DMS79 treated with DMSO at 0.1 percent for 48 hours (cell line): ENCODE data around the gene PSTPIP1.

Experiments
- DNase-seq: peaks from one replicate; lab custom pipeline; 2025; lab: John Stamatoyannopoulos, UW

Gene PSTPIP1

DNA sequence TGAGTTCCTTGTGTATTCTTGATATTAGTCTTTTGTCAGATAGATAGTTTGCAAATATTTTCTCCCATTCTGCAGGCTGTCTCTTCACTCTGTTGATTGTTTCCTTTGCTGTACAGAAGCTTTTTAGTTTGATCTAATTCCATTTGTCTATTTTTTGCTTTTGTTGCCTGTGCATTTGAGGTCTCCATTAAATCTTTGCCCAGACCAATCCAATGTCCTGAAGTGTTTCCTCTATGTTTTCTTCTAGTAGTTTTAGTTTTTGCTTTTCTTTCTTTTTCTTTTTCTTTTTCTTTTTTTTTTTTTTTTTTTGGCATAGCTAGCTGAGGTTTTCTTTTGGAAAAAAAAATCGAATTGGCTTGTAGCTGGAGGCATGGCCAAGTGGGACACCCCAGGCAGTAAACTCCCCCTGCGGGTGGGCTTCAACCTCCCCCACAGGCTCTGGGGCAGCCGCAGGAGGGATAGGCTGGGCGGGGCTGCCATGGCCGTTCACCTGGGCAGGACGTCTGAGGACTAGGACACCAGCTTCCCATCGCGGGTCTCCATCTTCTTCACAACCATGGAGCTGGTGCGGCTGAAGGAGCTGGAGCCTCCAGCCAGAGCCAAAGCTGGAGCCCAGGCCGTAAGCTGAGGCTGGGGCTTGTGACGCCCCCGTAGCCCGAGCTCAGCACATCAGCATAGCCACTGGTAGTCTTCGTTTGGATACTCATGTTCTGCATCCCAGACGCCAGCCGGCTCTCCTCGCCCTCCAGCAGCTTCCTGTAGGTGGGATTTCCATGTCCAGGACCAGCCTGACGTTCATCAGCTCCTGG, 16.2 kb upstream of the PSTPIP1 start:
- no peak for DNase-seq

DNA sequence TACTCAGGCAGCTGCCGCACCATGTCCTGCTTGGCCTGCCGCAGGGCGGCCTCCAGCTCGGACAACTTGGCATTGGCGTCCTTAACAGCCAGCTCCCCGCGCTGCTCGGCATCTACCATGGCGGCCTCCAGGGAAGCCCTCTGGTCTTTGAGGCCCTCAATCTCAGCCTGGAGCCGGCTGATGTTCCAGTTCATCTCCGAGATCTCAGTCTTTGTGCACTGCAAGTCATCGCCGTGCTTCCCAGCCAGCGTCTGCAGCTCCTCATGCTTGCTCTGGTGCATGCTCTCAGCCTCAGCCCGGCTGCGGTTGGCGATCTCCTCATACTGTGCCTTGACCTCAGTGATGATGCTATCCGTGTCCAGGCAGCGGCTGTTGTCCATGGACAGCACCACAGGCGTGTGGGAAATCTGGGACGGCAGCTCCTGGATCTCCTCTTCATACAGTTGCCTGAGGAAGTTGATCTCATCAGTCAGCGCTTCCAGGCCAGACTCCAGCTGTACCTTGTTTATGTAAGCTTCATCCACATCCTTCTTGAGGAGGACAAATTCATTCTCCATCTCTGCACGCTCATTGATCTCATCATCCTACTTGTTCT, 15.5 kb upstream of the PSTPIP1 start:
- no peak for DNase-seq

DNA sequence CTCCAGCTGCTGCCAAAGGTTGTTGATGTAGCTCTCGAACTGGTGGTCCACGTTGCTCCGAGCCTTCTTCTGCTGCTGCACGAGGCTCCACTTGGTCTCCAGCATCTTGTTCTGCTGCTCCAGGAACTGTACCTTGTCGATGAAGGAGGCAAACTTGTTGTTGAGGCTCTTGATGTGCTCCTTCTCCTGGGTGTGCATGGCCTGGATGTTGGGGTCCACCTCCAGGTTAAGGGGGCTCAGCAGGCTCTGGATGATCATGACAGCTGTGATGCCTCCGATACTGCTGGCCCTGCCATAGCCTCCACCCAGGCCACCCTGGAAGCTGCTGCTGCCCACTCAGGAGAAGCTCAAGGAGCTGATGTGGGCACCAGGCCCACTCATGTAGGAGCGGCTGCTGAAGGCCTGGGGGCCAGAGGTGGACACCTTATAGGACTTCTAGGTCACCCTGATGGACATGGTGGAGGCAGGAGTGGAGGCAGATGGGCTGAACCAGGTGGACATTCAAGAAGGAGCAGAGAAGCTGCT, 14.9 kb upstream of the PSTPIP1 start:
- no peak for DNase-seq

DNA sequence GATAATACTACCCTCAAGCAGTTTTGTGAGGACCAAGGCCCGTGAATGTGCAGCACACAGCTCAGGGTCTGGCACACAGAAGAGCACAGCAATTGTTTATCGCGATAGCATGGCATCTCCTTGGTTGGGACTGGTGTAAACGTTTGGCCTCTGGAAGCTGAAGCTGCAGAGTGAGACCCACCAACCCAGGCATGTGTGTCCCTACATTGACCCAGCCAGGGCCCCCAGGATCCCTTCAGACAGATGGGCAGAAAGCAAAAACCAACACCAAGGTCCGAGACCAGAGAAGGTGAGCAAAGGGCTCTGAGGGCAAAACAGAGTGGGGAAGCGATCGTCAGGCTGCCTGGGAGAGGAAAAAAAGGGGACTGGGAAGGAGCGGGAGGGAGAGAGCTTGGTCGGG, 12.6 kb upstream of the PSTPIP1 start:
- DNase-seq: no peak

DNA sequence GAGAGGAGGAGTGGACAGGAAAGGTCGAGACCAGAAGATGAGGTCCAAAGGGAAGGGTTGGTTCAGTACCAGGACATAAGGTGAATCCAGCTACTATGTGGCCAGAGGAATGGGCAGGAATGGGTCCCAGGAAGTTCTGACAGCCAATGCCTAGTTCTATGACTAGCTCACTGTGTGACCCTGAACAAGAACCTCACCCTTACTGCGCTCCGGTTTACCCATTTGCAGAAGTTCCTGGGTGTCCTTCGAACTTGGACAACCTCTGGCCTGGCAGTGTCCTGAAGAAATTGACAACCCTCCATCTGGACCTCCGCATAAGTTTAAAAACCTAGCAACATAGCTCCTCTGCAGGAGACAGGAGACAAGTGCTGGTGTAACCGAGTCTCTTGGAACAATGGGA, 12.2 kb upstream of the PSTPIP1 start:
- DNase-seq: no peak

DNA sequence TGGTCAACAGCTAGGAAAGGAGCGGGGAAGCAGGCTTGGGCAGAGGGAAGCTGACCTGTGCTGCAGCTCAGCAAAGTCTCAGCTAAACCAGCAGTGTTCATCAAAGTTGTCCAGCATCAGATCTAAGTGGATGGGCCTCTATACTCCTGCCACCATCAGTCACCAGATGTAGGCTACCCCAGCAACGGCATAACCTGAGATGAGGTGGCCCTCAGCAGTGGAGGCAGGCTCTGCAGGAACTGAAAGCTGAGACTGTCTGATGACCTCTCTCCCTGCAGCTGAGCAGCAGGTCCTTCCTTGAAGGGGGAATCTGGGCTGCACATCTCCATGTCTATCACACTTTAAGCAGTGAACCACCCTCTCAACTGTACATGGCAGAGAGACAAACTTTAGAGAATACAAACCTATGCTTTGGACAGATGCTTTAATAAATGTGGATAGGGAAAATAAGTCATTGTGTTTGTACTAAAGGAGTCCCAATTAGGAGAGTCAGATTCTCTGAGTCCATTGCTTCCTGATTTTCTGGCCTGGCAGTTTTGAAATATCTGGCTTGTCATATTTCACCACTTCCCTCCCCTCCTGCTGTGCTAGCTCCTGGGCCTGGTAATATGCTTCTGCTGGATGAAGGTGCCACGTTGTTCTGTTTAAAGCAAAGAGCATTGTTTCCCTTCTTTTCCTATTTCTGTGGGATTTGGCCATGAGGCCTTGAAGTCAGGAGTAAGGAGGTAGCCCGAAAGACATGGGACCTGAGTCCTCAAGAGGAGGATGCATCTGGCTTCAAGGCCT, 11.1 kb upstream of the PSTPIP1 start:
- no peak for DNase-seq

DNA sequence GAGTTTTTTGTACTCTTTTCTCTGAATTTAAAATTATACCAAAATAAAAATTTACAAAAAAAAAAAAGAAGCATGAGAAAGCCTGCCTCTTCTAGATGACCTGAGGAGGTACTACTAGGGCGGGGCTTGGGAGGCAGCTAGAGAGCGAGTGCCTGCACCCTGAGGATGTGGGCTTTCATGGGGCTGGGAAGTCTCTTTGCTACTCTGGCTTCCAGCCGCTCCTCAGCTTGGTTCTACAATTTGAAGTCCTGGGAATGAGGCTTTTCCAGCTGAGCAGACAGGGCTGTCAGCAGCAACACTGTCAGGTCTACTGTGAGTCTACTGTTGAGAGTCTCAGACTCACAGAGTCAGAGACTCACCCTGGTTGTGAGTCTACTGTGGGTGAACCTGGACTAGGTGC, 8.2 kb upstream of the PSTPIP1 start:
- no peak for DNase-seq

DNA sequence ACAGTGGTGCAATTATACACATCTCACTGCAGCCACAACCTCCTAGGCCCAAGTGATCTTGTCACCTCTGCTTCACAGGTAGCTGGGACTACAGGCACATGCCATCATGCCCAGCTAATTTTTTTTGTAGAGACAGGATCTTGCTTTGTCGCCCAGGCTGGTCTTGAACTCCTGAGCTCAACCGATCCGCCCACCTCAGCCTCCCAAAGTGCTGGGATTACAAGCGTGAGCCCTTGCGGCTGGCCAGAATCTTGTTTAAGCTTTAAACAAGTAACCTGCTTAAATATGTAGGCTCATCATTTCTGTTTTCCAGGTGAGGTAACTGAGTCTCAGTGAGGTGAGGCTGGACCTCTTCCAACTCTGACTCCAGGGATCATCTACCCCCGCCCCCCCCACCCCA, 7.7 kb upstream of the PSTPIP1 start:
- no peak for DNase-seq

DNA sequence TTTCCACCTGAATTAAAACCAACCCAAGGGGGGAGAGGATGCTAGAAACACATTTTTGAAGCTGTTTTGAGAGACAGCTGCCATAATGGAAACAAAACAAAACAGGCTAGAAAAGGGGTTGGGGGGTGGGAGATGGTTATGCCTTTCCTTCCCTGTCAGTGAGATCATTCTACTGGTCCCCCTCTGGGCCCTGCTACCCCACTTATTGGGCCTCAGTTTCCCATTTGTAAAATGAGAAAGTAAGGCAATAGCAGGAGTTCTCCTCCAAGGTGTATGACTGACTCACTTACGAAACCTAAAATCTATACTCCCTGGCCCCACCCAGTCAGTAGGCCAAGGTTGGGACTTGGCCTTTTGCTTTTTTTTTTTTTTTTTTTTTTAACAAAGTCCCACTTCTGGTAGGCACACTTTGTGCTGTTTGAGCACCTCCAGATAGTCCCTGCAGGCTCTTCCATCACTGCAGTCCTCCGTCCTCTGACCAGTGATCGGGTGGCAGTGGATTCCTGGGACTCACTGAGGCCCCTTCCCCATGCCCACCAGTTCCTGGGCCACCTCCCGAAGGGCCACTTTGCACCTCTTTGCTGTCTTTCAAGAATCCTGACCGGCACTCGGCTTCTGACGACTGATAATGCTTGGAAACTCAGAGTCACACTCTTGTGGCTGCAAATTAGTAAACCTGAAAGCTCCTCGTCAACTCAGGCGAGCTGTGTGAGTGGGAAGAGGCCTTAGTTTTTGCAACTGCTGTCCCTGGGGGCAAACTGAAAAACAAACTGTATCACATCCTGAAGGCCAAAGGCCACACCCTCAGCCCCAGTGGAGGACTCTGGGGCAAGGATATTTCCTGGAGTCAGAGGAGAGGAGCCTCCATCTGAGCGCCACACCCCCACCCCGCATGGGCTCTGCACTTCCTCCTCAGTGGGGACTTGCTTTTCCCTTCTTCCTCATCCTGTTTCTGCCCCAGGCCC, 6.7 kb upstream of the PSTPIP1 start:
- DNase-seq: no peak

DNA sequence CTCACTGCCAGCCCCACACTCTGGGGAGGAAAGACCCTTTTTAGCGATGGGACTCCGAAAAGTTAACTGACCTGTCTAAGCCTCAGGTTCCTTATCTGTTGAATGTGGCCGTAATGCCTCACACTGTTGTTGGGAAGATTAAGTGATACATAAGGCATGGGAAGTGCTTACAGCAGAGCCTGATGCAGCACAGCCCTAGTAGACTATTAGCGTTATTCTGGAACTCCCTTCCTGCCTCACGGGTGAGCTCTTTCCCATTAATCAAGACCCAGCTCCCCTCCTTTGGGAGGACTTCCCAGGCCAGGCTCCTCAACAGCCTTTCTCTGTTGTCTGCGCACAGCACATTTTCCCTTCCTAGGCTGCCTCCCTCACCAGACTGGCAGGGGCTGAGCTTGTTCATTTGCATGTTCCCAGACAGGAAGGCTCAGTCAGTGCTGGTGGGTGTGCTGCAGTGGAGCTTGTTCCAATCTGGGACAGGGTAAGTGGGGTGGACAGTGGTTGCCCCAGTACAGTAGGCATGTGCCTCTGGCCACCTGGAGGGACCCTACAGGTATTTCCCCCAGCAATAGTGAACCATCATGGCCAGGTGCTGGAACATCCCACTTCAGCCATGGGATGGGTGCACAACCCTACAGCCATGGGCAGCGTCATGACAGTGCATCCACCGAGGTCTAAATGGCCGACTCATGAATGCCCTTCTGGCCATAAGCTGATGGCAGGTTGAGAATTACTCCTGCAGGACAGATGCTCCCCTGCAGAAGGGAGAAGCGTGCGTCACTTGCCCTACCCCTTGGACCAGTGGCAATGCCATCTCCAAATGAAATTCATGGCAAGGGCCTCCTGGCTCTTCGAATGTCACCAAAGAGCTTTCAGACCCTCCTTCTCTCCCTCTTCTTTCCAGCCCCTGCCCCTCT, 5.8 kb upstream of the PSTPIP1 start:
- DNase-seq: no peak

DNA sequence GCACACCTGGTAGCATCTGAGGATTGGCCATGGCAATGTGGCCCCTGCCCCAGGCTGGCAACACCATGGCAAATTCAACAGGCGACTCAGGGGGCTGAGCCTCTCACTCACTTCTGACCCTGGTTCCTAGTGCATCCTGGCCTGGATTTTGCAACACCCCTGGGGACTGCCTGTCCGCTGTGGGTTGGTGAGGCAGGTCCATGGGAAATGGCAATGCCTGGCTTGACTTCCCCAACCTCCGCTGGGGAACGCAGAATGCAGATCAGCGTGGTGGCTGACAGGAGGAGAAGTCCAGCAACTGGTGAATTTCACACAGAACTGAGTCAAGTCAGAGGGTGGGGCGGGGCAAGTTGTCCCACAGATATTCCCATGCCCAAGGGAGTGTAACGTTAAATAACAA, 3.9 kb upstream of the PSTPIP1 start:
- no peak for DNase-seq

DNA sequence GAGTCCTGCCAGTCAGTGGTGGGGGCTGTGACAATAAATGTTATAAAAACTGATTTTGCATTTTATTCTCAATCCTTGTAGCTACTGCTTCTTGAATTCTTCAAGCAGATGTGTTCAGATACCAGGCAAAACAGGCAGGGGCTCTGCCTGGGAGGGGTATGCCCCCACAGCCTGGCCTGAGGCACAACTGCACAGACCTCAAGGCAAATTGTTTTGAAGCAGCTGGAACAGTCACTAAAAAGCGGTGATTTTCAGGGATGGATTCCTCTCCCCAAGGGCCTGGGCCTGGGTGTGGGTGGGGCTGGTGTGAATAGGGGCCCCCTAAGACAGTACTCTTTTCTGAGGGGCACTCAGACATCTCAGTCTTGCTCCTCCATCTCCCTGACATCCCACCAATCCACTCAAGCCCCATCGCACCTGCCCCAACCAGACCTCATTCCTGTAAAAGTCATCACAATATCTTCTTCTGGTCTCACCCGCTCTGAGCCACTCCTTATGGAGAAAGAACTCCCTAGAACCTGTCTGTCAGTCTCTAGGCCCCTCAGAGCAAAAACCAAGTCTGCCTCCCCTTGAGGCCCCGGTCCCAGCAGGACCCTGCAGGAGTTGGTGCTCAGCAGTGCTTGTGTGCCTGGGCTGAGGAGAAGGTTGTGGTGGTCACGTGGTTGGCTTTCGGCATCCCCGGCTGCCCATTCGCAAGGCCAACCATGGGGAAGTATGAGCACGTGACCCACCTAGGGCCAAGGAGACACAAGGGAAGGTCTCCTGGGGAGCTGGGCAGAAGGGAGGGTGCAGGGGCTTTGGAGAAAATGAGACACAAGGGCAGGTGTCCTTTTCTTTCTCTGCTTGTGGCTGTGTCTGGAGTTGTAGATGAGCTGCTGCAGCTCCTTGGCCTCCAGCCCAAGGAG, 2.9 kb upstream of the PSTPIP1 start:
- DNase-seq: no peak

DNA sequence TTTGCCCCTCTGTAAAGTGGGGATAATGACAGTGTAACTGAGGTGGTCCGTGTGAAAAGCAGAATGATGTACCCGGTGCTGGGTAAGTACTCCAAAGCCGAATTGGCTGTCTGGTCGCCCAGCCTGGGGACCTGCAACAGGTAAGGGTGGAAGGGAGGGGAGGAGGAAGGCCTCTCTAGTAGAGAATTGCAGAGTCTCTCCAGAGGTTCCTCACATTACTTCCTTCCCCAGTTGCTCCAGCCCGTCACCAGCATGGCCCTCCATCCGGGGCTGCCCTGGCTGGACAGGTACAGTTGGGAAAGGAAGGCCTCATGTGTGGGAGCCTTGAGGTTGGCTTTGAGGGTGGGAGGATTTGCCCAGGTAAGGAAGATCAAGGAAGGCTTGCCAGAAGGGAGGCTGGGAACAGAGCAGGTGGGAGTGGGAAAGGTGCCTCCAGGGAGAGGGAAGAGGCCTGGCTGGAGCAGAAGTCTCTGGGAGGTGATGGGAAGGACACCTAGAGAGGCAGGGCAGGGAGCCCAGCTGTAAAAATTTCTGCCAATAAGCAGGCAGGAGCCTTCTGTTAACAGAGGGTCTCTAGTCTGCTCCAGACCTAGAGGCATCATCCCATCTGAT, 1.7 kb upstream of the PSTPIP1 start:
- no peak for DNase-seq

DNA sequence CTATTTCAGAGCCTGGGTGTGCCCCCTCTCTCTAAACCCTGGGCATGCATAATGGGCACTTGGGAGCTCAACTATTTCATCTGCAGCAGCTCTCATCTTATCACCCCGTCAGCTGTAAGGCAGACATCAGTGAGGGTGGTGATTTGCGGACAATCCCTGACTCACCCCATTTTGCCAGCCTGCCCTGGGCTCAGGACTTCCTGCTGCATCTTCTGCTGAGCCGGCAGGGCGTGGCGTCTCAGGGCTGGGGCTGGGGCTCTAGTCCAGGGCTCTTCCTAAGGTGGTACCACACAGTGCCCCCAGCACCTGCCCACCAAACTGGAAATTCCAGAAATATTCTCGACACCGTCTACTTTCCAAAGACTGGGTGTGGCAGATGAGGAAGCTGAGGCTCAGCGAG, 925 bp upstream of the PSTPIP1 start:
- no peak for DNase-seq

DNA sequence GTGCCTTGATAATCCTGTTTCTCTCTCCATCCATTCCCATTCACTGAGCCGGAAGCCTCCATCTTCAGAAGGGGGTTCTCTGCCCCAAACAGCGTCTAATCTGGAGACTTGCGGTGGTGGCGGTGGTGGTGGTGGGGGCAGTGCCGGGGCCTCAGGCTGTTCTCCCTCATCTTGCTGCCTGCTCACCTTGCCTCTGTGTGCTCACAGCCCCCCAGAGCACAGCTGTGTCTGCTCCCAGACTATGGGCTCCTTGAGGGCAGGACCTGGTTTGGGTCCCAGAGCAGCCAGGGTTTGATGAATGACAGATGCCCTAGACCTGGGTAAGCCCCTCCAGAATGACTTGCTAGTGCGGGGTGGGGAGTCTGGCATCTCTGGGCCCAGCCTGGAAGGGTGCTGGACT, 430 bp upstream of the PSTPIP1 start:
- no peak for DNase-seq

DNA sequence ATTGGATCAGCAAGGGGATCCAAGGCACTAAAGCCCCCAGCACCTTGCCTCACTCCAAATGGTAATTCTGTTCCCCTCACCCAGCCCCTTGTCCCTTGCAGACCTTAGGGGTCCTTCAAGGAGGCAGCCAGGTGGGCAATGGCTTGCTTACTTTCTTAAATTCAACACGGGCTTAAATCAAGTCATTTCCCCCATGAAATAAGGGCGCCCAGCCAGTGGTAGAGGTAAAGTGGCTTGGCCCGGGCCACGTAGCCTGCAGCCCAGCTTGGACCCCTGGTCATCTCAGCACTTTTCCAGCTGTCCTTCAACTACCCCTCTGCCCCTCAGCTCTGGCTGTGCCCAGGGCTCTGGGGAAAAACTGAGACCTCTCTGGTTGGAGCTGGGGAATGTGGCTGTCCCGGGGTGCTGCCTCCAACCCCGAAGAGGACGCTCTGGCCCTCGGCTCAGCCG, 1.2 kb downstream of the PSTPIP1 start:
- no peak for DNase-seq

DNA sequence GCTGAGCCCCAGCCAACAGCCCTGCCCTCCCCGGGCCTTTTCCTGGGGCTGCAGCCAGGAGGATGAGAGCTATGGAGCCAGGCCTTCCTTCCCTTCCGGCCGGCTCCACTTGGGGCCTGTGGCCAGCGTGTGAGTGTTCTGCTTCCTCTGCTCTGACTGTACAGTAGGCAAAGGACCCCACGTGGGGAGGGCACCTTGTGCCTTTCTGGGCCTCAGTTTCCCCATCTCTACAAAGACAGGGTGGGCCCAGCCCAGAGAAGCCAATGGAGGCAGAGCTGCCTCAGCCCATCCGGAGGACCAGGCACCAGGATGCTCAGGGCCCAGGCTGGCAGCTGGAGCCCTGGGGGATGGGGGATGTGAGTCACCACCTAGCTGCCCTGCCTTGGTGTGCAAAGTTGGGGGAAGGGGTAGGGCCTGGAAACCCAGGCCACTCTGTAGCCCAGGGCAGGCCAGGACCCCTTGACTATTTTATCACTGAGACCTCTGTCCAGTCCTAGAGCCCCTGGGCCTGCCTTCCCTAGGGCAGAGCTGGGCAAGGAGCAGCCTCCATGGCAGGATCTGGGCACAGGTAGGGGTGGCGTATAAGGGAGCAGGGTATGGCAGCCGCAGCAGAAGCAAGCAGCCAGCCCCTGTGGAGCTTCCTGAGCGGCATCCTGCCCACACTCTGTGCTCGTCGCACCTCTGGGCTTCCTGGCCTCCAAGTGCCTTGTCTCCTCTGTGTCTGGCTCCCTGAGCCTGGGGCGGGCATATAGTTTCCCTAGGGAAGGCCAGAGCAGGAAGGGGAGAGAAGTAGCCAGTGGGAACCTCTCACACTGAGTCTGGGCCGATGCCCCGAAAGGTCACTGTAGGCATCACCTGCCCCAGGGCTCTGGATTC, 1.8 kb downstream of the PSTPIP1 start:
- DNase-seq: no peak

DNA sequence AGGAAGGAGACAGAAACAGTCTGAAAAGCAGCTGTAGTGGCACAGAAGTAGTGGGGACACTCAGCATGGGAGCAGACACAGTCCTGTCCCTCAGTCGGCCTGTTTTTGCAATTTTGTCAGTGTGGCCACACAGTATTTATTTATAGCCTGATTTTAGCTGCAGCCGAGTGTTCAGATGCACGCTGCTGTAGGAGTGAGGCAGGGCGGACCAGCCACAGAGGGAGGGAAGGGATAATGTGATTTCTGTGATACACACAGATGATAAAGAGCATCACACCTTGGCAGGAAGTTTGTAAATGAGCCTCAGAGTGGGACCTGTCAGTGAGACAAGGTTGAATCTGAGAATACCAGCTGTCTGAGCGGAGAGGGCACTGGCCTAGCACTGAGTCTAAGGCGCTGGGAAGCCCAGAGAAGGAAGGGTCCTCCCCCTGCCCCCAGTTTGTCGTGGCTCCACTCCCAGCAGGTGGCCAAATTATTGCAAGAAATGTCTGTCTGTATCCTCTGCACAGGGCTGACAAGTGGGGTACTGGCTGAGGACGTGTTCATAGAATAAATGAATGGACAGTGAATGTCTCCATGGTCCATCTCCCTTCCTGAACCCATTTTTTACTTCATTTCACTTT, 3.8 kb downstream of the PSTPIP1 start:
- no peak for DNase-seq
